Stimulated activated CD4-positive, alpha-beta T cell treated with anti-CD3 and anti-CD28 coated beads, Interleukin-15, amount 100 ng/mL, for 24 hours (primary cell): ENCODE data around the gene CCBE1.
"Not testable (repeated sequence)": the region's sequence is repeated elsewhere in the genome, so short reads cannot be mapped to it uniquely, and the experiment has no call there.

ENCODE experiments used
- DNase-seq: peaks from one replicate; pipeline ENCODE4 v3.0.0-alpha.2; 2020

Gene CCBE1

GRCh38 chr18:59518705-59519104 is 178.5 kb downstream of the CCBE1 start:
- DNase-seq = no peak

- DNase-seq = no peak
Measured at GRCh38 chr18:59517446-59518165, 179.6 kb downstream of the CCBE1 start.

GRCh38 chr18:59516356-59517155 is 180.7 kb downstream of the CCBE1 start:
- no peak for DNase-seq

- DNase-seq = not testable (repeated sequence)
Measured at GRCh38 chr18:59515956-59516355, 181.3 kb downstream of the CCBE1 start.

GRCh38 chr18:59515147-59515546 is 182.1 kb downstream of the CCBE1 start:
- DNase-seq = no peak

- DNase-seq = no peak
Measured at GRCh38 chr18:59514203-59514602, 183.0 kb downstream of the CCBE1 start.

- DNase-seq = no peak
Measured at GRCh38 chr18:59512025-59512755, 185.0 kb downstream of the CCBE1 start.

GRCh38 chr18:59509481-59510442 is 187.5 kb downstream of the CCBE1 start:
- DNase-seq = no peak

GRCh38 chr18:59505356-59505755 is 191.9 kb downstream of the CCBE1 start:
- no peak for DNase-seq

- no peak for DNase-seq
Measured at GRCh38 chr18:59502274-59503175, 194.7 kb downstream of the CCBE1 start.

GRCh38 chr18:59501920-59502273 is 195.3 kb downstream of the CCBE1 start:
- DNase-seq = no peak

GRCh38 chr18:59500765-59501164 is 196.5 kb downstream of the CCBE1 start:
- DNase-seq = no peak

GRCh38 chr18:59498506-59499086 is 198.6 kb downstream of the CCBE1 start:
- DNase-seq = no peak

- no peak for DNase-seq
Measured at GRCh38 chr18:59492756-59493421, 204.3 kb downstream of the CCBE1 start.

- no peak for DNase-seq
Measured at GRCh38 chr18:59488899-59489298, 208.3 kb downstream of the CCBE1 start.

GRCh38 chr18:59485382-59485781 is 211.8 kb downstream of the CCBE1 start:
- DNase-seq = no peak

GRCh38 chr18:59484561-59485328 is 212.5 kb downstream of the CCBE1 start:
- DNase-seq = no peak

- DNase-seq = no peak
Measured at GRCh38 chr18:59484131-59484530, 213.1 kb downstream of the CCBE1 start.

- no peak for DNase-seq
Measured at GRCh38 chr18:59481436-59481835, 215.8 kb downstream of the CCBE1 start.

- no peak for DNase-seq
Measured at GRCh38 chr18:59479776-59480175, 217.4 kb downstream of the CCBE1 start.
